Activated T-cell treated with anti-CD3 and anti-CD28 coated beads, Interleukin-2, amount 50 U/mL, for 4 hours (primary cell): ENCODE measurements around the gene HRCT1. TPM values are rescaled to one million over a fixed set of nuclear protein-coding genes. Genes with fewer than 3 reads are reported as not detected.
"Not testable (repeated sequence)": the region's sequence is repeated elsewhere in the genome, so short reads cannot be mapped to it uniquely, and the experiment has no call there.

Experiments used
- ATAC-seq, 2 donors: fragments of 200-7000 bp; cut with Tn5 transposase; one replicate each; pipeline ENCODE4 v1.10.0; 2021
- DNase-seq: peaks from one replicate; pipeline ENCODE4 v3.0.0-alpha.2; 2020
- H3K27me3 Mint-ChIP-seq: one replicate; pipeline ENCODE4 v1.8.0; 2021; ENCODE audit warnings: low read depth, mixed read lengths
- H3K36me3 Mint-ChIP-seq: one replicate; pipeline ENCODE4 v1.8.0; 2022; ENCODE audit warnings: mixed read lengths; ENCODE audit not compliant: insufficient read depth
- H3K4me1 Mint-ChIP-seq: one replicate; pipeline ENCODE4 v1.8.0; 2021; ENCODE audit warnings: low read depth, mixed read lengths
- H3K4me3 Mint-ChIP-seq: one replicate; pipeline ENCODE4 v1.8.0; 2021; ENCODE audit warnings: mild to moderate bottlenecking, moderate library complexity, mixed read lengths
- H3K9me3 Mint-ChIP-seq: one replicate; pipeline ENCODE4 v1.8.0; 2021; ENCODE audit warnings: mixed read lengths
- total RNA-seq, 3 donors: library from RNA; stranded (reverse); gene quantifications; one replicate each; pipeline ENCODE4 v1.2.1, GENCODE V29; 2021

The HRCT1 gene
- total RNA-seq, 3 donors from 2014 or later = not detected

GRCh38 chr9:35918780-35919179, 12.8 kb downstream of the HRCT1 start:
- Mint-ChIP-seq H3K4me3 (no peak overlapping the region), H3K36me3 (no peaks in the 10 kb centered on the region), H3K4me1 (peaks cover 4% of the 10 kb centered on the region), H3K27me3 (no peaks in the 10 kb centered on the region), H3K9me3 (no peaks in the 10 kb centered on the region)
- no peak for ATAC-seq
- no peak for DNase-seq

- Mint-ChIP-seq H3K36me3 (no peaks in the 10 kb centered on the region), H3K9me3 (no peaks in the 10 kb centered on the region), H3K4me1 (peaks cover 9% of the 10 kb centered on the region), H3K4me3 (no peak overlapping the region), H3K27me3 (no peaks in the 10 kb centered on the region)
- DNase-seq = no peak
- no peak for ATAC-seq
Observed at GRCh38 chr9:35919212-35920008, 13.4 kb downstream of the HRCT1 start.

- H3K27me3 Mint-ChIP-seq = no peaks in the 10 kb centered on the region
- H3K36me3 Mint-ChIP-seq = no peaks in the 10 kb centered on the region
- H3K4me3 Mint-ChIP-seq = no peak overlapping the region
- ATAC-seq (no peak), DNase-seq (no peak)
- no peaks in the 10 kb centered on the region for H3K9me3 Mint-ChIP-seq
- peaks cover 13% of the 10 kb centered on the region for H3K4me1 Mint-ChIP-seq
Observed at GRCh38 chr9:35920051-35920620, 14.1 kb downstream of the HRCT1 start.

GRCh38 chr9:35923598-35923926, 17.6 kb downstream of the HRCT1 start:
- H3K9me3 Mint-ChIP-seq = no peaks in the 10 kb centered on the region
- no peaks in the 10 kb centered on the region for H3K36me3 Mint-ChIP-seq
- DNase-seq (no peak), ATAC-seq (no peak)
- H3K4me1 Mint-ChIP-seq = peaks cover 11% of the 10 kb centered on the region
- H3K4me3 Mint-ChIP-seq = no peak overlapping the region
- no peaks in the 10 kb centered on the region for H3K27me3 Mint-ChIP-seq

GRCh38 chr9:35923927-35924763, 18.1 kb downstream of the HRCT1 start:
- Mint-ChIP-seq H3K4me1 (peaks cover 10% of the 10 kb centered on the region), H3K27me3 (no peaks in the 10 kb centered on the region), H3K9me3 (no peaks in the 10 kb centered on the region), H3K36me3 (no peaks in the 10 kb centered on the region), H3K4me3 (no peak overlapping the region)
- ATAC-seq (peak; percentile 97 to 98), DNase-seq (no peak)

- H3K4me3 Mint-ChIP-seq = no peak overlapping the region
- ATAC-seq (no peak), DNase-seq (no peak)
- H3K4me1 Mint-ChIP-seq = peaks cover 21% of the 10 kb centered on the region
- H3K27me3 Mint-ChIP-seq = no peaks in the 10 kb centered on the region
- H3K9me3 Mint-ChIP-seq = no peaks in the 10 kb centered on the region
- H3K36me3 Mint-ChIP-seq = no peaks in the 10 kb centered on the region
Observed at GRCh38 chr9:35928591-35929452, 22.8 kb downstream of the HRCT1 start.

GRCh38 chr9:35929453-35929718, 23.4 kb downstream of the HRCT1 start:
- Mint-ChIP-seq H3K4me1 (peaks cover 17% of the 10 kb centered on the region), H3K9me3 (no peaks in the 10 kb centered on the region), H3K27me3 (no peaks in the 10 kb centered on the region), H3K36me3 (no peaks in the 10 kb centered on the region), H3K4me3 (no peak overlapping the region)
- ATAC-seq (no peak), DNase-seq (no peak)

- Mint-ChIP-seq H3K9me3 (no peaks in the 10 kb centered on the region), H3K4me1 (peaks cover 12% of the 10 kb centered on the region), H3K27me3 (no peaks in the 10 kb centered on the region), H3K4me3 (no peak overlapping the region), H3K36me3 (no peaks in the 10 kb centered on the region)
- no peak for DNase-seq
- ATAC-seq = no peak
Observed at GRCh38 chr9:35930521-35930920, 24.5 kb downstream of the HRCT1 start.

- H3K4me1 Mint-ChIP-seq = peaks cover 12% of the 10 kb centered on the region
- H3K4me3 Mint-ChIP-seq = no peak overlapping the region
- H3K36me3 Mint-ChIP-seq = no peaks in the 10 kb centered on the region
- DNase-seq = no peak
- H3K9me3 Mint-ChIP-seq = no peaks in the 10 kb centered on the region
- ATAC-seq = no peak
- no peaks in the 10 kb centered on the region for H3K27me3 Mint-ChIP-seq
Observed at GRCh38 chr9:35930989-35931388, 25.0 kb downstream of the HRCT1 start.

- H3K27me3 Mint-ChIP-seq = no peaks in the 10 kb centered on the region
- DNase-seq (no peak), ATAC-seq (peak; percentile 80 to 85)
- H3K36me3 Mint-ChIP-seq = no peaks in the 10 kb centered on the region
- H3K9me3 Mint-ChIP-seq = peaks cover 6% of the 10 kb centered on the region
- peaks cover 22% of the 10 kb centered on the region for H3K4me1 Mint-ChIP-seq
- H3K4me3 Mint-ChIP-seq = no peak overlapping the region
Observed at GRCh38 chr9:35932735-35933134, 26.7 kb downstream of the HRCT1 start.

- Mint-ChIP-seq H3K4me1 (peaks cover 29% of the 10 kb centered on the region), H3K36me3 (no peaks in the 10 kb centered on the region), H3K9me3 (peaks cover 6% of the 10 kb centered on the region), H3K27me3 (no peaks in the 10 kb centered on the region), H3K4me3 (no peak overlapping the region)
- no peak for DNase-seq
- ATAC-seq = peak in 1 of 2 donors; percentile 17
Observed at GRCh38 chr9:35933550-35934067, 27.6 kb downstream of the HRCT1 start.

- not testable (repeated sequence) for H3K27me3 Mint-ChIP-seq, ATAC-seq, DNase-seq, H3K4me3 Mint-ChIP-seq, H3K36me3 Mint-ChIP-seq, H3K9me3 Mint-ChIP-seq
- H3K4me1 Mint-ChIP-seq = peaks cover 34% of the 10 kb centered on the region
Observed at GRCh38 chr9:35934069-35934468, 28.1 kb downstream of the HRCT1 start.

- no peak for ATAC-seq
- Mint-ChIP-seq H3K36me3 (no peaks in the 10 kb centered on the region), H3K9me3 (peaks cover 6% of the 10 kb centered on the region), H3K27me3 (no peaks in the 10 kb centered on the region), H3K4me1 (peaks cover 46% of the 10 kb centered on the region), H3K4me3 (no peak overlapping the region)
- no peak for DNase-seq
Observed at GRCh38 chr9:35935261-35935660, 29.3 kb downstream of the HRCT1 start.
